ENCODE results near the gene GFOD2.

GFOD2 gene

GRCh38 chr16:67673712-67674580 lies 45.2 kb downstream of the GFOD2 start:
- Histone ChIP-seq H3K27me3 (ENCODE audit: control insufficient read depth, insufficient read depth, low read length) (no peaks in the 10 kb centered on the region), H3K9ac (ENCODE audit: low read length) (no peak overlapping the region), H3K27ac (ENCODE audit: low read depth, low read length) (peak overlapping the region; percentile 57), H3K4me1 (ENCODE audit: control insufficient read depth, insufficient read depth, low read length) (peaks cover 2% of the 10 kb centered on the region), H3K4me3 (ENCODE audit: low read length) (no peak overlapping the region), H3K36me3 (ENCODE audit: control insufficient read depth, insufficient read depth, low read length) (no peaks in the 10 kb centered on the region)

GRCh38 chr16:67672739-67673662 lies 46.1 kb downstream of the GFOD2 start:
- Histone ChIP-seq H3K27me3 (ENCODE audit: control insufficient read depth, insufficient read depth, low read length) (no peaks in the 10 kb centered on the region), H3K9ac (ENCODE audit: low read length) (no peak overlapping the region), H3K36me3 (ENCODE audit: control insufficient read depth, insufficient read depth, low read length) (no peaks in the 10 kb centered on the region), H3K27ac (ENCODE audit: low read depth, low read length) (peak overlapping the region; percentile 57), H3K4me1 (ENCODE audit: control insufficient read depth, insufficient read depth, low read length) (peaks cover 4% of the 10 kb centered on the region), H3K4me3 (ENCODE audit: low read length) (no peak overlapping the region)

- no peak overlapping the region for H3K4me3 ChIP-seq (ENCODE audit: low read length)
- H3K27me3 ChIP-seq (ENCODE audit: control insufficient read depth, insufficient read depth, low read length): no peaks in the 10 kb centered on the region
- no peak overlapping the region for H3K9ac ChIP-seq (ENCODE audit: low read length)
- H3K36me3 ChIP-seq (ENCODE audit: control insufficient read depth, insufficient read depth, low read length): no peaks in the 10 kb centered on the region
- H3K27ac ChIP-seq (ENCODE audit: low read depth, low read length): no peak overlapping the region
- peaks cover 9% of the 10 kb centered on the region for H3K4me1 ChIP-seq (ENCODE audit: control insufficient read depth, insufficient read depth, low read length)
Measured at GRCh38 chr16:67672306-67672705, 46.8 kb downstream of the GFOD2 start.

- Histone ChIP-seq H3K4me3 (ENCODE audit: low read length) (no peak overlapping the region), H3K27ac (ENCODE audit: low read depth, low read length) (no peak overlapping the region), H3K9ac (ENCODE audit: low read length) (no peak overlapping the region), H3K4me1 (ENCODE audit: control insufficient read depth, insufficient read depth, low read length) (peaks cover 21% of the 10 kb centered on the region), H3K36me3 (ENCODE audit: control insufficient read depth, insufficient read depth, low read length) (no peaks in the 10 kb centered on the region), H3K27me3 (ENCODE audit: control insufficient read depth, insufficient read depth, low read length) (no peaks in the 10 kb centered on the region)
Measured at GRCh38 chr16:67669499-67670101, 49.5 kb downstream of the GFOD2 start.

- Histone ChIP-seq H3K4me1 (ENCODE audit: control insufficient read depth, insufficient read depth, low read length) (peaks cover 21% of the 10 kb centered on the region), H3K36me3 (ENCODE audit: control insufficient read depth, insufficient read depth, low read length) (no peaks in the 10 kb centered on the region), H3K9ac (ENCODE audit: low read length) (no peak overlapping the region), H3K27ac (ENCODE audit: low read depth, low read length) (no peak overlapping the region), H3K27me3 (ENCODE audit: control insufficient read depth, insufficient read depth, low read length) (no peaks in the 10 kb centered on the region), H3K4me3 (ENCODE audit: low read length) (no peak overlapping the region)
Measured at GRCh38 chr16:67668495-67669157, 50.5 kb downstream of the GFOD2 start.

- peak overlapping the region; percentile 79 for H3K4me3 ChIP-seq (ENCODE audit: low read length)
- no peaks in the 10 kb centered on the region for H3K36me3 ChIP-seq (ENCODE audit: control insufficient read depth, insufficient read depth, low read length)
- no peak overlapping the region for H3K9ac ChIP-seq (ENCODE audit: low read length)
- H3K4me1 ChIP-seq (ENCODE audit: control insufficient read depth, insufficient read depth, low read length): peaks cover 19% of the 10 kb centered on the region
- peak overlapping the region; percentile 91 for H3K27ac ChIP-seq (ENCODE audit: low read depth, low read length)
- no peaks in the 10 kb centered on the region for H3K27me3 ChIP-seq (ENCODE audit: control insufficient read depth, insufficient read depth, low read length)
Measured at GRCh38 chr16:67667817-67668494, 51.2 kb downstream of the GFOD2 start.

- peaks cover 19% of the 10 kb centered on the region for H3K4me1 ChIP-seq (ENCODE audit: control insufficient read depth, insufficient read depth, low read length)
- H3K36me3 ChIP-seq (ENCODE audit: control insufficient read depth, insufficient read depth, low read length): no peaks in the 10 kb centered on the region
- no peaks in the 10 kb centered on the region for H3K27me3 ChIP-seq (ENCODE audit: control insufficient read depth, insufficient read depth, low read length)
- peak overlapping the region; percentile 79 for H3K4me3 ChIP-seq (ENCODE audit: low read length)
- peak overlapping the region; percentile 91 for H3K27ac ChIP-seq (ENCODE audit: low read depth, low read length)
- H3K9ac ChIP-seq (ENCODE audit: low read length): no peak overlapping the region
Measured at GRCh38 chr16:67667453-67667816, 51.7 kb downstream of the GFOD2 start.

GRCh38 chr16:67666559-67667452 lies 52.3 kb downstream of the GFOD2 start, which contains the start of the genes C16orf86 and ENKD1:
TSS of gene C16orf86 (plus strand) at chr16:67666814. CDS start at chr16:67666971, 157 bp downstream.
TSS of gene ENKD1 (minus strand) at chr16:67666750. CDS start at chr16:67666442, 308 bp downstream.
- Histone ChIP-seq H3K9ac (ENCODE audit: low read length) (peak within 1 kb of the TSS; percentile 68), H3K27ac (ENCODE audit: low read depth, low read length) (peak within 1 kb of the TSS; percentile 91), H3K4me1 (ENCODE audit: control insufficient read depth, insufficient read depth, low read length) (peaks cover 19% of the 10 kb centered on the region), H3K4me3 (ENCODE audit: low read length) (peak within 1 kb of the TSS; percentile 79), H3K27me3 (ENCODE audit: control insufficient read depth, insufficient read depth, low read length) (no peaks in the 10 kb centered on the region), H3K36me3 (ENCODE audit: control insufficient read depth, insufficient read depth, low read length) (no peaks in the 10 kb centered on the region)

GRCh38 chr16:67666032-67666551 lies 53.0 kb downstream of the GFOD2 start:
- Histone ChIP-seq H3K4me3 (ENCODE audit: low read length) (peak overlapping the region; percentile 79), H3K4me1 (ENCODE audit: control insufficient read depth, insufficient read depth, low read length) (peaks cover 23% of the 10 kb centered on the region), H3K9ac (ENCODE audit: low read length) (peak overlapping the region; percentile 12), H3K27me3 (ENCODE audit: control insufficient read depth, insufficient read depth, low read length) (no peaks in the 10 kb centered on the region), H3K36me3 (ENCODE audit: control insufficient read depth, insufficient read depth, low read length) (no peaks in the 10 kb centered on the region), H3K27ac (ENCODE audit: low read depth, low read length) (no peak overlapping the region)

GRCh38 chr16:67665598-67665997 lies 53.5 kb downstream of the GFOD2 start:
- Histone ChIP-seq H3K4me3 (ENCODE audit: low read length) (peak overlapping the region; percentile 79), H3K9ac (ENCODE audit: low read length) (no peak overlapping the region), H3K4me1 (ENCODE audit: control insufficient read depth, insufficient read depth, low read length) (peaks cover 25% of the 10 kb centered on the region), H3K27ac (ENCODE audit: low read depth, low read length) (no peak overlapping the region), H3K36me3 (ENCODE audit: control insufficient read depth, insufficient read depth, low read length) (no peaks in the 10 kb centered on the region), H3K27me3 (ENCODE audit: control insufficient read depth, insufficient read depth, low read length) (no peaks in the 10 kb centered on the region)
